ENCODE measurements around the gene ENDOU.

The ENDOU gene, protein sequence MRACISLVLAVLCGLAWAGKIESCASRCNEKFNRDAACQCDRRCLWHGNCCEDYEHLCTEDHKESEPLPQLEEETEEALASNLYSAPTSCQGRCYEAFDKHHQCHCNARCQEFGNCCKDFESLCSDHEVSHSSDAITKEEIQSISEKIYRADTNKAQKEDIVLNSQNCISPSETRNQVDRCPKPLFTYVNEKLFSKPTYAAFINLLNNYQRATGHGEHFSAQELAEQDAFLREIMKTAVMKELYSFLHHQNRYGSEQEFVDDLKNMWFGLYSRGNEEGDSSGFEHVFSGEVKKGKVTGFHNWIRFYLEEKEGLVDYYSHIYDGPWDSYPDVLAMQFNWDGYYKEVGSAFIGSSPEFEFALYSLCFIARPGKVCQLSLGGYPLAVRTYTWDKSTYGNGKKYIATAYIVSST

GRCh38 chr12:47725091-47725772 is at the start of gene ENDOU:
Gene ENDOU, minus strand, starts transcription at chr12:47725490. Its CDS starts 77 bp downstream, at chr12:47725413.
- no peak for DNase-seq

GRCh38 chr12:47774663-47775062 is 49.4 kb upstream of the ENDOU start:
- DNase-seq = no peak

GRCh38 chr12:47773858-47774580 is 48.7 kb upstream of the ENDOU start:
- no peak for DNase-seq

DNA sequence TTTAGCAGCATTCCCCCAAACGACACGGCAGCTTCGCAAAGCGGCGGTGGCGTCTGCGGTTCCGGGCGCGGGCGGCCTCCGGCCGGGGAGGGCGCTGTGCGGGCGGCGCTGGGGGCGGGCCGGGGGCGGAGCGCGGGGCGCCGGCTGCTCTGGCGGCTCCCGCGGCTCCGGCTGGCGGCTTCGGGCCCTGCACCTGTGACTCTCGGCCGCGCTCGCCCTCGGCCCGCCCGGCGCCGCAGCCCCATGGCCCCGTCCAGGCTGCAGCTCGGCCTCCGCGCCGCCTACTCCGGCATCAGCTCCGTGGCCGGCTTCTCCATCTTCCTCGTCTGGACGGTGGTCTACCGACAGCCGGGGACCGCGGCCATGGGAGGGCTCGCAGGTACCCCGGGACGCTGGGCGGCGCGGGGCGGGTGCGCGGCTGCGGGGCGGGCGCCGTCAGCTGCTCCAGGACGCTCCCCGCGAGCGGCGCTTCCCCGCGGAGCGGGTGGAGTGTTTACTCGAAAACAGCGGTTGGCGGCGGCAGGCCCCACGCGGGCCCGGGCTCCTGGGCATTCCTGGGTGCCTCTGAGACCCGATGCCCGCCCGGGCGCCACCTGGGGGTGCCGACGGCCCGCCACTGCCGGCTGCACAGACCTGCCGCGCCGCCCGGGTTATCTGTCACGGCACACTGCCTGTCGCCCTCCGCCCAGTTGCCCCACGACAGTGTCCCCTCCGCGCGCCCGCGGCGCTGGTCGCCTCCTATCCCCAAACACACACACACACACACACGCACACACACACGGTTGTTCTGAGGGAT is 48.0 kb upstream of the ENDOU start, which contains the start of gene SLC48A1:
Gene SLC48A1 (plus strand): TSS at position 177 of the 796 bp plus-strand sequence. CDS start 67 bp downstream, at position 244.
- peak; percentile 57 for DNase-seq

DNA sequence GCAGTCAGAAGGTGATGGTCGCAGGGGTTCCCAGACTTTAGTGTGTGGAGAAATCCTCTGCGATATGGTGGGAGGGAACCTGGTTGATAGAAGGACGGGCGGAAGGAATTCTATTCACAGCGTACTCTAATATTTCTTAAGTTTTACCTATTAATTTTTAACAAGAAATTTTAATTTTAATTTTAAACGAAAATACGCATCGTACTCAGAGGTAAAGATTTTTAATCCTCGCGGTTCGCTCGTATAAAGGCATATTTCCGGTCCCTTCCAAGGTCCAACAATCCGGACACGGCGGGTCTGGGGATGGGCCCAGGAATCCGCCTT is 47.4 kb upstream of the ENDOU start:
- DNase-seq = no peak

DNA sequence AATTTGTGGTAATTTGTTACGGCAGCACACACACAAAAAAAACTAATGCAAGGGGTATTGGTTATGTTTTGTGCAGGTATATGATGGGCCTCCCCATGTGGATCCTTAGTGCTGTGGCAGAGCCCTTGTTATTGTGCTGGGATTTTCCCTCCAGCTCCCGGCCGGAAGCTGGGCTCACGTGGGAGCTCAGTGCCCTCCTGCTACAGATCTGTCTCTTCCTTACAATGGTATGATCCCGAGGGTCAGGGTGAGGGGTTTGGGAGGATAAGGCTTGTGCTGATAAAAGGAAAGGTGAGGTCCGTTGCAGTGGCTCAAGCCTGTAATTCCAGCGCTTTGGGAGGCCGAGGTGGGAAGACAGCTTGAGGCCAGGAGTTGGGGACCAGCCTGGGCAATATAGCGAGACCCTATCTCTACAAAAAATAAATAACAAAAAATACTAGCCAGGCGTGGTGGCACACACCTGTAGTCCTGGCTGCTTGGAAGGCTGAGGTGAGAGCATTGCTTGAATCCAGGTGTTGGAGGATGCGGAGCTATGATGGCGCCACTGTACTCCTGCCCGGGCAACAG is 46.9 kb upstream of the ENDOU start:
- DNase-seq = no peak

- no peak for DNase-seq
Observed at GRCh38 chr12:47771304-47771703, 46.0 kb upstream of the ENDOU start.

- peak; percentile 82 for DNase-seq
Observed at GRCh38 chr12:47770086-47770726, 44.9 kb upstream of the ENDOU start.

DNA sequence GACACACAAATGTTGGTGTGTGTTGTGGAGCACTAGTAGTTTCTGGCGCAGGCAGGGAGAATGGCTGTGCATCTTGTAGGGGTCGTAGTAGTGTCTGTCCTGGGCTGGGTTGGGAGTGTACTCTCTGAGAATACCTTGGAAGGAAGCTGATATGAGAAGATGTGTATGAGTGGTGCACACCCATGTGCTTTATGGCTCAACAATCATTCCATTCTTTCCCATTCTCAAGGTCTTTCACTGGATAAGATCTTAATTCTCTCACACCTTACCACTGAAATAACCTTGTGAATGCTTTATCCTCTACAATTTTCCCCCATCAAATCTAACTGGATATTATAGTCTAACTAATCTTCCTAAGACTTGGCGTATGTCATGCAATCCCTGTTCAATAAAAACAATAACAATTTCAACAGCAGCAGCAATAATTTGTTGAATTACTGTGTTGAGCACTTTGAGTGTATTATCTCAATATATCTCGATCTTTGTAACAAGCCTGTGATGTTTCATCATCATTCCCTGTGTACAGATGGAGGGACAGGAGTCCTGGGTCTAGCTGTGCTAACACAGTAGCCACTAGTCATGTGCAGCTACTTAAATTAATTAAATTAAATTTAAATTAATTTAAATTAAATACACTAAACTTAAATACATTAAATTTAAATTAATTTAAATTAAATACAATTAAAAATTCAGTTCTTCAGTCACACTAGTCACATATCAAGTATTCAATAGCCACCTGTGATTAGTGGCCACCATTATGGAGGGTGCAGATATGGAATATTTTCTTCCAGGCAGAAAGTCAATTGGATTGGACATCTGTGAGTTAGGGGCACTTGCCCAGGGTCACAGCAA is 44.2 kb upstream of the ENDOU start:
- DNase-seq = no peak

- peak; percentile 100 for DNase-seq
Observed at GRCh38 chr12:47768323-47768811, 43.1 kb upstream of the ENDOU start.

DNA sequence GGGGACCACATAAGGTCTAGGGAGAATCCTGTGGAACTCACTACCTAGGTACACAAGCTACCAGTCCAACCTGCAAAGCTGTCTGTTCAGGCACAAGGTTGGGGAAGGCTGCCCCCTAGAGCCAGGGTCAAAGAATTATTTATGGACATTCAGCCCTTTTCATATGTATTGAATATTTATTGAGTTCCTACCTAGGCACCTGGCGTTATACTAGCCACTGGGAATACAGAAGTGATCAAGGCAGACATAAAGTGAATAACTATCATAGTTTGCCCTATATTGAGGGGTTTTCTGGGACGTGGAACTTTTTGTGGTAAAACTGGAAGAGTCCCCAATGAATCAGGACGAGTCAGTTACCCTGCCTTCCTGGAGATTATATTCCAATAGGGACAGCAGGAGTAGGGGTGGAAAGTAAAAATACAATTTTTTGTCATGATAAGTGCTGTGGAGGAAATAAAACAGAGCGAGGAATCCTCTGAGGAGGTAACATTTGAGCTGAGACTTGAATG is 42.0 kb upstream of the ENDOU start:
- no peak for DNase-seq

DNA sequence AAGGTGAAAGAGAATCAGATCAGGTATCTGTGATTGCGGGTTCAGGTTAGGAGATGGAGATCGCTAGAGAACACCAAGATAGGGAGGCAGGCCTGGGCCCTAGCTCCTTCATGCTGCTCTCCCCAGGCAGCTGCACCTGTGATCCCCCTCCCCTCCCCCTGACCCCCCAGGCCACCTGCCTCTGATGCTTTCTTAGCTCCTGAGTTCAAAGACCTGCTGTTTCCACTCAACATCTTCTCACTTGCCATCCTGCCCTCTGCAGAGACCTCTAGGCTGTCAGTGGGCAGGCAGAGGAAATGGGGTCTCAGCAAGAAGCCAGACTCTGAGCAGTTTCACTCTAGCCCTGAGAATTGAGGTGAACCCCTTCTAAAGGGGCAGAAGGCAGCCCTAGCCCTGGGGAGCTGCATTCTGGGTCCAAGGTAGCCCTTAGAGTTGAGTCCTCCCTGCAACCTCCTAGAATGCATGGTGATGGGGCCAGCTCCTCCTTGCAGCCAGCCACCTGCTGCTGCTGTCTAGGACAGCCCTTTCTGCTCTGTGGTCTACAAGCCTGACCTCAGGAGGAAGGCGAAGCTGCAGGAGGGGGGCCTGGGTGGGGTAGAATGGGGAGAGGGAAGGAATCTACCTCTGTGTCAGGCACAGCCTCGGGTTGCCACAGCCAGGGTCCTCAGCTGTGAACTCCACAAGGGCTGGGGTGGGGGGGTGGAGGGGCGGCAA is 41.4 kb upstream of the ENDOU start:
- DNase-seq = no peak

DNA sequence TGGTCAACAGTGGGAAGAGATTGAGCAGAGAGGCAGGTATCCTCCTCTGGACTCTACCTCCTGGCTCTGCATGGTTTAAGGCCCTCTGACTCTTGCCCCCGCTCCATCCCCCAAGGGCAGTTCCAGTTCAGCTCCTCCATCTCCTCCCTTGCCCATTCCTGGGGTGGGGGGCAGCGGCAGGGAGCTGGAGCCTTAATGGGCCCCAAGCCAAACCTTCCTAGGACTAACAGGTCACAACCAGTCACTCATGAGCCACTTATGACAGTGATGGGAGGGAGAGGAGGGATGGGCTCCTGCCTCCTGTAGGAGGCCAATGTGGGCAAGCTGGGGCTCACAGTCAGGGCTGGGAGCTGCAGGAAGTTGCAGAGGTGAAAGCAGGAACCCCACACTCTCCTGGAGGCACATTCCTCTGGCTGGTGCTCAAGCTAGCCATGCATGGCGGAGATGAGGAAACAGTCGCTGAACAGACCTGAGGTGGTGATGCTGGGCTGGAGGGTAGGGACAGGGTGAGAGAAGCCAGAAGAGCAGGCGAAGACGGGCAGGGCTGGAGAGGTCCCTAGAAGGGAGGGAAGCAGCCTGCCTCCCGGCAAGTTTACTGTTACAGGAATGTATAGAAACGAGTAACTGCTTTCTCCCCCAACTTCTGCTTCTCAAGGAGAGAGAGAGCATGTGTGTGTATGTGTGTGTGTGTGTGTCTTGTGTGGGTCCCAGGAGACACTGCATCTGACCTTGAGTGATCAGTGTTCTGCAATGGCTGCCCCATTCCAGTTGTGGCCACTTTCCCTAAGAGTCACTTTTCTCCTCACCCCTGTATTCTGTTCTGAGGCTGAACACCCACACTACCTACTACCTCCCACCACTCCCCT is 38.4 kb upstream of the ENDOU start:
- DNase-seq = peak; percentile 82

GRCh38 chr12:47762850-47763465 is 37.7 kb upstream of the ENDOU start:
- DNase-seq = no peak

DNA sequence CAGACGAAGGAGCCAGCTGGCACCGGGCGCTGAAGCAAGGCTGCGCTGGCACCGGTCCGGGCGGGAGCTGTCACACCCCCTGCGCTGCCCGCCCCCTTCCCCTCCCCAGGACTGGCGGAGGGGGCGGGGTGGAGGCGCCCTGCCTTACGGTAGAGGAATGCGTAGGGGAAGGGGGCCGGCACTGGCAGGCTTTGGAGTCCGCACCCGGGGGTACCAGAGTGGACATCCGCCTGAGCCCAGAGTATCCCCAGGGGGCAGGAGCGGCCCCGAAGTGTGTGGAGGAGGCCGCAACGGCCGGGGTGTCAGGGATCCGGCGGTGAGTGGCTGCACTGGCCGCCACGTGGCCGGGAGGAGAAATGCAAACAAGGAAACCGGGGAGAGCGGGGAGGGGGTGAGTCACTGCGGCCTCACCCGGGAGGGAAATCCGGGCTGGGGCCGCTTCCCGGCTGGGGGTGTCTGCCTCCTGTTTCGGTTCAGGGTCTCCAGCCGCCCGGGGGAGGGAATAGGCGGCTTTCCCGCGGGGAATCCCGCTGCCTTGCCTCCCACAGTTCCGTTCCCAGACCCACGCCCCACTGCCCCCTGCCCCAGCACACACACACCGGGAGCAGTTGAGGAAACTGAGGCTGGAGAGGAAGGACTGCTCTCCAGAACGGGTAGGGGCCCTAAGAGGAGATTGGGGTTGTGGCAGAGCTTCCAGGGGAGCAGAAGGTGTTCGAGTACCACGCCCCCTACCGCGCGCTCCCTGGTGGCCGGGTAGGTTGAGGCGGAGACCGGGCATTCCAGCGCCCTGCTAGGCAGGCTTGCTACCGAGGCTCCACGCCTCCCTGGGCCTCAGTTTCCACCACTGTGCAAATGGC is 33.8 kb upstream of the ENDOU start, which contains the start of gene RAPGEF3:
Gene RAPGEF3 (minus strand): TSS at position 47 of the 857 bp plus-strand sequence. CDS start 324 bp downstream, outside the sequence.
- peak; percentile 99 for DNase-seq

GRCh38 chr12:47758584-47758833 is 33.2 kb upstream of the ENDOU start:
- DNase-seq = no peak

GRCh38 chr12:47757840-47758583 is 32.7 kb upstream of the ENDOU start:
- DNase-seq = no peak
